ENCODE data around the gene SLC10A4. TPM values are rescaled to one million over a fixed set of nuclear protein-coding genes. Genes with fewer than 3 reads are reported as not detected.
"Not testable (repeated sequence)": the region's sequence is repeated elsewhere in the genome, so short reads cannot be mapped to it uniquely, and the experiment has no call there.

The SLC10A4 gene
- not detected in 2 replicates for total RNA-seq (2012; rRNA removed)

DNA sequence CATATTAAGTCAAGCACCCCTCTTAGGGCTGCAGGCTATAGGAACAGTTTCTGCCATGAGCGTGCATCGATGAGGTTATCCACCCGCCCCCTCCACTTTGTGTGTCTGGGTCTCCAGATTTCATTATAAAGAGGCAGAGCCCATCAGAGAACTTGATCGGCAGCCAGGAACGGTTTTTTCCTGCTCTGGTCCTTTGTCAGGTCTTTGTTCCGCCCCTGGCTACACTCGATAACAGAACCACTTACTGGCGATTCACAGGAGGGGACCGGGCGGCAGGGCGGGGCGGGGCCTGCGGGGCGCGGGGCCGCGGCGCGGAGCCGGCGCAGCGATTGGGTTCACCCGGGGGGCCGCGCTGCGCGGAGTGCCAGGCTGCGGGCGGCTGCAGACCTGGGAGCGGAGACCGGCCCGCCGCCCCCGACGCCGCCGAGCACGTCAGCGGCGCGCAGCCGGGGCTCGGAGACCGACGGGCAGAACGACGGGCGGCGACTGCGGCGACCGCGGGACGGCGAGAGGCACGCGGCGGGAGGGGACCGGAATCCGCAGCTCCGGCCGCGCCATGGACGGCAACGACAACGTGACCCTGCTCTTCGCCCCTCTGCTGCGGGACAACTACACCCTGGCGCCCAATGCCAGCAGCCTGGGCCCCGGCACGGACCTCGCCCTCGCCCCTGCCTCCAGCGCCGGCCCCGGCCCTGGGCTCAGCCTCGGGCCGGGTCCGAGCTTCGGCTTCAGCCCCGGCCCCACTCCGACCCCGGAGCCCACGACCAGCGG is at the start of gene SLC10A4:
Gene SLC10A4 (plus strand): TSS at position 338 of the 771 bp plus-strand sequence. CDS start 219 bp downstream, at position 557.
- Histone ChIP-seq H3K9me3 (replicated peaks; ENCODE audit: low read length) (peaks cover 3% of the 10 kb centered on the region), H3K36me3 (ENCODE audit: insufficient read depth, low read length) (no peaks in the 10 kb centered on the region), H3K27me3 (ENCODE audit: control insufficient read depth, insufficient read depth, low read length) (peaks cover 70% of the 10 kb centered on the region), H3K4me1 (ENCODE audit: control insufficient read depth, insufficient read depth, low read length) (peaks cover 4% of the 10 kb centered on the region), H3K4me2 (ENCODE audit: low read length) (peak within 1 kb of the TSS; percentile 59), H3K4me3 (ENCODE audit: low read length) (peak within 1 kb of the TSS; percentile 57), H3K9ac (ENCODE audit: low read depth, low read length) (no peak within 1 kb of the TSS)

GRCh38 chr4:48436318-48436717 is 46.8 kb upstream of the SLC10A4 start:
- Histone ChIP-seq H3K27me3 (ENCODE audit: control insufficient read depth, insufficient read depth, low read length) (peaks cover 5% of the 10 kb centered on the region), H3K4me1 (ENCODE audit: control insufficient read depth, insufficient read depth, low read length) (no peaks in the 10 kb centered on the region), H3K9me3 (replicated peaks; ENCODE audit: low read length) (no peaks in the 10 kb centered on the region), H3K4me2 (ENCODE audit: low read length) (no peak overlapping the region), H3K36me3 (ENCODE audit: insufficient read depth, low read length) (no peaks in the 10 kb centered on the region), H3K4me3 (ENCODE audit: low read length) (no peak overlapping the region), H3K9ac (ENCODE audit: low read depth, low read length) (no peak overlapping the region)

- Histone ChIP-seq H3K27me3 (ENCODE audit: control insufficient read depth, insufficient read depth, low read length) (peaks cover 5% of the 10 kb centered on the region), H3K9ac (ENCODE audit: low read depth, low read length) (no peak overlapping the region), H3K4me2 (ENCODE audit: low read length) (no peak overlapping the region), H3K9me3 (replicated peaks; ENCODE audit: low read length) (no peaks in the 10 kb centered on the region), H3K4me1 (ENCODE audit: control insufficient read depth, insufficient read depth, low read length) (no peaks in the 10 kb centered on the region), H3K4me3 (ENCODE audit: low read length) (no peak overlapping the region), H3K36me3 (ENCODE audit: insufficient read depth, low read length) (no peaks in the 10 kb centered on the region)
Observed at GRCh38 chr4:48439988-48440387, 43.2 kb upstream of the SLC10A4 start.

GRCh38 chr4:48440914-48441313 is 42.2 kb upstream of the SLC10A4 start:
- H3K4me2 ChIP-seq (ENCODE audit: low read length); H3K9ac ChIP-seq (ENCODE audit: low read depth, low read length); H3K9me3 ChIP-seq (replicated peaks; ENCODE audit: low read length); H3K36me3 ChIP-seq (ENCODE audit: insufficient read depth, low read length); H3K27me3 ChIP-seq (ENCODE audit: control insufficient read depth, insufficient read depth, low read length); H3K4me3 ChIP-seq (ENCODE audit: low read length); H3K4me1 ChIP-seq (ENCODE audit: control insufficient read depth, insufficient read depth, low read length): not testable (repeated sequence)

DNA sequence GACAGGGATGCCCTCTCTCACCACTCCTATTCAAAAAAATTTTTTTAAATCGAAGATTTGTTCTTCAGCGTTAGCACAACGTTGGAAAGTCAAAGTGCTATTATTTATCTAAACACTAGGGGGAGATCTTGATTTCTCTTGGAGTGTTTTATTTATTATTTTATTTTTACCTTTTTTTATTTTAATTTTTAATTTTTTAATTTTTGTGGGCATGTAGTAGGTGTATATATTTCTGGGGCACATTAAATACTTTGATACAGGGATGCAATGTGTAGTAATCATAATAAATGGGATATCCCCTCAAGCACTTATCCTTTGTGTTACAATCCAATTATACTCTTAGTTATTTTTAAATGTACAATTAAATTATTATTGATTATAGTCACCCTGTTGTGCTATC is 37.4 kb upstream of the SLC10A4 start:
- Histone ChIP-seq H3K27me3 (ENCODE audit: control insufficient read depth, insufficient read depth, low read length) (no peaks in the 10 kb centered on the region), H3K9me3 (replicated peaks; ENCODE audit: low read length) (no peaks in the 10 kb centered on the region), H3K9ac (ENCODE audit: low read depth, low read length) (no peak overlapping the region), H3K4me2 (ENCODE audit: low read length) (no peak overlapping the region), H3K36me3 (ENCODE audit: insufficient read depth, low read length) (no peaks in the 10 kb centered on the region), H3K4me3 (ENCODE audit: low read length) (no peak overlapping the region), H3K4me1 (ENCODE audit: control insufficient read depth, insufficient read depth, low read length) (peaks cover 1% of the 10 kb centered on the region)

- Histone ChIP-seq H3K9ac (ENCODE audit: low read depth, low read length) (no peak overlapping the region), H3K4me3 (ENCODE audit: low read length) (no peak overlapping the region), H3K4me1 (ENCODE audit: control insufficient read depth, insufficient read depth, low read length) (peaks cover 2% of the 10 kb centered on the region), H3K4me2 (ENCODE audit: low read length) (no peak overlapping the region), H3K9me3 (replicated peaks; ENCODE audit: low read length) (no peaks in the 10 kb centered on the region), H3K27me3 (ENCODE audit: control insufficient read depth, insufficient read depth, low read length) (no peaks in the 10 kb centered on the region), H3K36me3 (ENCODE audit: insufficient read depth, low read length) (no peaks in the 10 kb centered on the region)
Observed at GRCh38 chr4:48446642-48447041, 36.5 kb upstream of the SLC10A4 start.

DNA sequence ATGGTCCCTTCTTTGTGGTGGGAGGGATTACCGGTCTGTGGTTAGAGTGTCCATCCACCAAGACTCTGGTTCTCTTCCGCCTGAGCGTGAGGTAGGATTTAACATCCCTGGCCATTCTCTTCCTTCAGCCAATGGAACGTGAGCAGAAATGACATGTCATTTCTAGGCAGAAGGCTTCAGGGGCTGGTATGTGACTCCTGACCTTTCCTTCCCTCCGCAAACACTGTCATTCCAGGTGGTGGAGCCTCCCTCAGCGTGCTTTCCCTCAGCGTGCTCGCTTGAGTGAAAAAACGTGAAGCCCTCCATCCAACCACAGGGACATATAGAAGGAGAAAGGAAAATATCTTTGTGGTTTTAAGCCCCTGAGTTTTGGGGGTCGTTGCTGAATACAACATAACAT is 34.0 kb upstream of the SLC10A4 start:
- Histone ChIP-seq H3K9ac (ENCODE audit: low read depth, low read length) (no peak overlapping the region), H3K4me3 (ENCODE audit: low read length) (no peak overlapping the region), H3K27me3 (ENCODE audit: control insufficient read depth, insufficient read depth, low read length) (no peaks in the 10 kb centered on the region), H3K4me2 (ENCODE audit: low read length) (no peak overlapping the region), H3K4me1 (ENCODE audit: control insufficient read depth, insufficient read depth, low read length) (peaks cover 2% of the 10 kb centered on the region), H3K9me3 (replicated peaks; ENCODE audit: low read length) (no peaks in the 10 kb centered on the region), H3K36me3 (ENCODE audit: insufficient read depth, low read length) (no peaks in the 10 kb centered on the region)

DNA sequence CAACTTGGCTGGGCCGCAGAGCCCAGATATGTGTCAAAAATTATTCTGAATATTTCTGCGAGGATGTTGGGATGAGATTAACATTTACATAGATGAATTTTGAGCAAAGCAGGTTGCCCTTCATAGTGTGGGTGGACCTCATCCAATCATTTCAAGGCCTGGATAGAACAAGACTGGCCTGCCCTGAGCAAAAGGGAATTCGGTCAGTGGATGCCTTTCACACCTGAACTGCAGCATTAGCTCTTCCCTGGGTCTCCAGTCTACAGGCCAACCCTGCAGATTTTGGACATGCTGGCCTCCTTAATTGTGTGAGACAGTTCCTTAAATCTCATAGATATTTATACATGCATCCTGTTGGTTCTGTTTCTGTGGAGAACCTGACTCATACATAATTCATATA is 32.4 kb upstream of the SLC10A4 start:
- H3K9ac ChIP-seq (ENCODE audit: low read depth, low read length) = no peak overlapping the region
- no peaks in the 10 kb centered on the region for H3K9me3 ChIP-seq (replicated peaks; ENCODE audit: low read length)
- peaks cover under 1% of the 10 kb centered on the region for H3K27me3 ChIP-seq (ENCODE audit: control insufficient read depth, insufficient read depth, low read length)
- no peak overlapping the region for H3K4me2 ChIP-seq (ENCODE audit: low read length)
- H3K36me3 ChIP-seq (ENCODE audit: insufficient read depth, low read length) = no peaks in the 10 kb centered on the region
- peaks cover 2% of the 10 kb centered on the region for H3K4me1 ChIP-seq (ENCODE audit: control insufficient read depth, insufficient read depth, low read length)
- H3K4me3 ChIP-seq (ENCODE audit: low read length) = no peak overlapping the region

GRCh38 chr4:48451656-48452055 is 31.5 kb upstream of the SLC10A4 start:
- H3K4me1 ChIP-seq (ENCODE audit: control insufficient read depth, insufficient read depth, low read length); H3K4me2 ChIP-seq (ENCODE audit: low read length); H3K9me3 ChIP-seq (replicated peaks; ENCODE audit: low read length); H3K4me3 ChIP-seq (ENCODE audit: low read length); H3K27me3 ChIP-seq (ENCODE audit: control insufficient read depth, insufficient read depth, low read length); H3K9ac ChIP-seq (ENCODE audit: low read depth, low read length); H3K36me3 ChIP-seq (ENCODE audit: insufficient read depth, low read length): not testable (repeated sequence)

- H3K4me2 ChIP-seq (ENCODE audit: low read length) = no peak overlapping the region
- H3K4me1 ChIP-seq (ENCODE audit: control insufficient read depth, insufficient read depth, low read length) = peaks cover 2% of the 10 kb centered on the region
- no peak overlapping the region for H3K4me3 ChIP-seq (ENCODE audit: low read length)
- no peaks in the 10 kb centered on the region for H3K36me3 ChIP-seq (ENCODE audit: insufficient read depth, low read length)
- H3K9me3 ChIP-seq (replicated peaks; ENCODE audit: low read length) = peaks cover 3% of the 10 kb centered on the region
- no peak overlapping the region for H3K9ac ChIP-seq (ENCODE audit: low read depth, low read length)
- H3K27me3 ChIP-seq (ENCODE audit: control insufficient read depth, insufficient read depth, low read length) = peaks cover 7% of the 10 kb centered on the region
Observed at GRCh38 chr4:48454591-48454990, 28.6 kb upstream of the SLC10A4 start.

- no peaks in the 10 kb centered on the region for H3K4me1 ChIP-seq (ENCODE audit: control insufficient read depth, insufficient read depth, low read length)
- H3K4me3 ChIP-seq (ENCODE audit: low read length) = no peak overlapping the region
- H3K9me3 ChIP-seq (replicated peaks; ENCODE audit: low read length) = peaks cover 3% of the 10 kb centered on the region
- no peak overlapping the region for H3K4me2 ChIP-seq (ENCODE audit: low read length)
- H3K36me3 ChIP-seq (ENCODE audit: insufficient read depth, low read length) = no peaks in the 10 kb centered on the region
- H3K9ac ChIP-seq (ENCODE audit: low read depth, low read length) = no peak overlapping the region
- peaks cover 8% of the 10 kb centered on the region for H3K27me3 ChIP-seq (ENCODE audit: control insufficient read depth, insufficient read depth, low read length)
Observed at GRCh38 chr4:48461000-48461399, 22.1 kb upstream of the SLC10A4 start.

GRCh38 chr4:48462363-48462762 is 20.8 kb upstream of the SLC10A4 start:
- Histone ChIP-seq H3K27me3 (ENCODE audit: control insufficient read depth, insufficient read depth, low read length) (peaks cover 7% of the 10 kb centered on the region), H3K4me3 (ENCODE audit: low read length) (no peak overlapping the region), H3K9me3 (replicated peaks; ENCODE audit: low read length) (peaks cover 3% of the 10 kb centered on the region), H3K4me1 (ENCODE audit: control insufficient read depth, insufficient read depth, low read length) (no peaks in the 10 kb centered on the region), H3K9ac (ENCODE audit: low read depth, low read length) (no peak overlapping the region), H3K36me3 (ENCODE audit: insufficient read depth, low read length) (no peaks in the 10 kb centered on the region), H3K4me2 (ENCODE audit: low read length) (no peak overlapping the region)
